ENCODE measurements around the gene ISM1.

The ISM1 gene

DNA sequence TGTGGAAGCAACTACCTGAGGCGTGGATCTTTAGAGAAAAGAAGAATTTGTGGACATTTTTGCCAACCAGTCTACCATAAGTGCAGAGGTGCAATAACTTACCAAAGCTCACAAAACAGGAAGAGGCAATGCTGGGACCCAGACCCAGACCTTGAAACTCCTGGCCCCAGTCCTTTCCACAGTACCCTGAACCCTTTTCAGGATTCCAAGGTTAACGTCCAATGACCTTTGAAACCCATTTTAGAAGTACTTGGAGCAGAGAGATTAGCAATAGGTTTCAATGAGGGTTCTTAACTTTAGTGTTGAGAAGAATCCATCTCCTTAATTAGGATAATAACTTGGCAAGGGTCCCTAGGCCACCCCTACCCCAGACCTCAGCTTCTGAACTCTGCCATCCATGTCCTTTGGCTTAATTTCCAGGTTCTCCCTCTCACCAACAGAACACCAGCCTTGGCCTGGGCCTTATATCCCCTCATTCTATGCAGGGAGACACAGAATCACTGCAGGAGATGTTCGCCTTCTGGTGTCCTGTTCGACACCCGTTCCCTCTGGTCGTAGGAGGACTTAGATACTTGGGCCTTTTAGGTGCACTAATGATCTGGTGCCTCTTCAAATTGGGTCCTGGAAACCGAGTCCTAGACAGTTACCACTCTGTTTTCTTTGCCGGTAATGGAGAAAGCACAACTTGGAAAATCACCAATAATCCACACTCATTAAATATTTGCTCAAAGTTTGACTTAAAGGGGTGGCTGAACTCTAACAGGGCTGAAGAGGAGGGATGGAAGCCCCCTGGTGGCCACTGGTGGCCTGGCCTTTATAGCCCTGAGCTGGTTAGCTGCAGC lies 40.6 kb downstream of the ISM1 start:
- POLR2A ChIA-PET: no interaction called here
- CTCF ChIA-PET: interaction anchor here (0.7 to 2.2 kb wide), 24 partner anchors 9 to 337 kb away, joined by 3 to 10 read pairs (median 4); no protein-coding TSS in a partner anchor
- DNase-seq (ENCODE audit: extremely low spot score): peak; percentile 52
- TF ChIP-seq, protein P1, sequence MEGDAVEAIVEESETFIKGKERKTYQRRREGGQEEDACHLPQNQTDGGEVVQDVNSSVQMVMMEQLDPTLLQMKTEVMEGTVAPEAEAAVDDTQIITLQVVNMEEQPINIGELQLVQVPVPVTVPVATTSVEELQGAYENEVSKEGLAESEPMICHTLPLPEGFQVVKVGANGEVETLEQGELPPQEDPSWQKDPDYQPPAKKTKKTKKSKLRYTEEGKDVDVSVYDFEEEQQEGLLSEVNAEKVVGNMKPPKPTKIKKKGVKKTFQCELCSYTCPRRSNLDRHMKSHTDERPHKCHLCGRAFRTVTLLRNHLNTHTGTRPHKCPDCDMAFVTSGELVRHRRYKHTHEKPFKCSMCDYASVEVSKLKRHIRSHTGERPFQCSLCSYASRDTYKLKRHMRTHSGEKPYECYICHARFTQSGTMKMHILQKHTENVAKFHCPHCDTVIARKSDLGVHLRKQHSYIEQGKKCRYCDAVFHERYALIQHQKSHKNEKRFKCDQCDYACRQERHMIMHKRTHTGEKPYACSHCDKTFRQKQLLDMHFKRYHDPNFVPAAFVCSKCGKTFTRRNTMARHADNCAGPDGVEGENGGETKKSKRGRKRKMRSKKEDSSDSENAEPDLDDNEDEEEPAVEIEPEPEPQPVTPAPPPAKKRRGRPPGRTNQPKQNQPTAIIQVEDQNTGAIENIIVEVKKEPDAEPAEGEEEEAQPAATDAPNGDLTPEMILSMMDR (IDR thresholded peaks at IDR 0.05; ENCODE audit: control extremely low read depth, extremely low read depth, low read depth, missing control alignments): peak; percentile 63

DNA sequence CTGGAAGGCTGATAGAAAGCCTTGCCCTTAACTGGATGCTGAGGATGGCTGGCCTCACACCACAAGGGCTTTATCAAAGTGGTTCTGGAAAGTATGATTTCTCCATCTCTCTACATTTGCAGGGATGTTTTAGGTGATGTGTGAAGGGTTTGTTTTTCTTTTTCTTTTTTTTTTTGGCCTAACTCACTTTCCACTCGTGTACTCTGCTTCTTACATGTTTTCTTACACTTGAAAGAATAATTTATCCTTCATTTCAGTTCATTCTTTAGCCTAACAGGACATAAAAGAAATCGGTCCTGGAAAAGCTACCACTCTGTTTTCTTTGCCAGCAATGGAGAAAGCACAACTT lies 41.2 kb downstream of the ISM1 start:
- CTCF ChIA-PET: interaction anchor here (0.7 to 2.2 kb wide), 14 partner anchors 8 to 338 kb away, joined by 3 to 9 read pairs (median 4); no protein-coding TSS in a partner anchor
- POLR2A ChIA-PET: no interaction called here
- TF ChIP-seq, protein P1 (IDR thresholded peaks at IDR 0.05; ENCODE audit: control extremely low read depth, extremely low read depth, low read depth, missing control alignments): no peak
- DNase-seq (ENCODE audit: extremely low spot score): no peak

DNA sequence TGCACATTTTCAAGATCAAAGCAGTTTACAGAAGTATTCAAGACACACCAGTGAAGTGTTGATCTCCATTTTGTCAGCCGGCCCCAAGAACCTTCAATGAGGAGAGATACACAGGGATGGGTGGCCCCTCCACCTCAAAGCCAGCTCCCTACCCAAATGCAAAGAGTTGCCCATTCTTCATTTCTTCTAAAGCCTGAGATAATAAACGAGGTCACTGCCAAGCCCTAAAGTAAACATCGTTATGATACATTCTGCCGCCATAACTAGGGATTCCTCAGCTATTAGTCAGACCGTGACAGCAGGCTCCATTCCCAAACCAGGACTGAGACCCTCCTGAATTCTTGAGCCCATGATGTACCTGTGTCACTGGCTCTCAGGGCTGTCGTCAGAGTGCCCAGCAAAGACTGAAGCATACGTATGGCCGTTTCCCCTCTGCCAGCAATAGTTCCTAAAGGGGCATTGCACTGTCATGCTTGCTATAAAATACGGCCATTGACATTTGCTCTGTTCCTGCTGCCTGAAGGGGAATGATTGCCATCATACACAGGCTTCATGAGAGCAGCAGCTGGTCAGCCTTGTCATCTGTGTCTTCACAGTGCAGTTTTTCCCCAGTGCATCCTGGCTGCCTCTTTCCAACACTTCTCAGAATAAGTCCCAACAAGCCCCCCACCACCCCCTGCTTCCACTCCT lies 41.7 kb downstream of the ISM1 start:
- POLR2A ChIA-PET: no interaction called here
- CTCF ChIA-PET: interaction anchor here (0.7 to 2.2 kb wide), 12 partner anchors 8 to 338 kb away, joined by 3 to 9 read pairs (median 4); no protein-coding TSS in a partner anchor
- no peak for DNase-seq (ENCODE audit: extremely low spot score)
- TF ChIP-seq, protein P1 (IDR thresholded peaks at IDR 0.05; ENCODE audit: control extremely low read depth, extremely low read depth, low read depth, missing control alignments): no peak

DNA sequence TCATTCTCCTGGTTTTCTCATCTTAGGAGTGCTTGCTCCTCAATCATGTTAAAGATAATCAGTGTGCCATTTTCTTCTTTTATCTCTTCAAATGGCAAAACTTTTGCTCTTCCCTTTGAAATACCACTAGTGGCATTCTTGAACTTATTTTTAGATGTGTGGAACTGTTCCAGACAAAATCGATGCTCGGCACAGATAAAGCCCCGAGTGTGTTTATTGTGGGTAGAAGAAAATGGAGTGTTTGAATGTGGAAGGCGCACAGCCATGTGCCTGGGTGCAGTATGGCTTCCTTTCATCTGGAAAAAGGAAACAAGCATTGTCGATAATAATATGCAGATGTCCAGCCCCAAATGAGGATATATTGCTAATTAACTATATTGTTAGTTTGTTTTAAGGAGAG lies 42.4 kb downstream of the ISM1 start:
- TF ChIP-seq, protein P1 (IDR thresholded peaks at IDR 0.05; ENCODE audit: control extremely low read depth, extremely low read depth, low read depth, missing control alignments): no peak
- CTCF ChIA-PET: interaction anchor here (1.3 to 1.6 kb wide), 2 partner anchors 15 to 20 kb away, joined by 3 to 6 read pairs; no protein-coding TSS in a partner anchor
- POLR2A ChIA-PET: no interaction called here
- no peak for DNase-seq (ENCODE audit: extremely low spot score)

DNA sequence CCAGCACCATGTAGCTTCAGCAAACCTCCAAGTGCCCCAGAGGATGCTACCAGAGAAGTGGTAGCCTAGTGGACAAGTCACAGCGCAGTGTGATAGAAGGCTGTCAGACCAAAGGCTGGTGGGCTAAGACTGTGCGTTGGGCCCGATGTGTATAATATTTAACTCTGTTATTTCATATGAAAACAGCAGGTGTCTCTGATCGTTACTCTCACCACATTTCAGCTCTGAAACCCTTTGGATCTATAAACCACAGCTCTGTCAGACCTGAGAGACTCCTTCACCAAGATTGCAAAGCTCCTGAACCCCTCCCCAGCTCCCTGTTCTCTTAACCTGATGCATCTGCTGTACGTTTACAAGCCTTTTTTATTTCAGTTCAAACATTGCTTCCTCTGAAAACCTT lies 43.8 kb downstream of the ISM1 start:
- DNase-seq (ENCODE audit: extremely low spot score): no peak
- ChIA-PET POLR2A (no interaction called here), CTCF (interaction anchor here (1.0 to 1.6 kb wide), 5 partner anchors 14 to 264 kb away, joined by 3 to 6 read pairs (median 3); no protein-coding TSS in a partner anchor)
- TF ChIP-seq, protein P1 (IDR thresholded peaks at IDR 0.05; ENCODE audit: control extremely low read depth, extremely low read depth, low read depth, missing control alignments): no peak

DNA sequence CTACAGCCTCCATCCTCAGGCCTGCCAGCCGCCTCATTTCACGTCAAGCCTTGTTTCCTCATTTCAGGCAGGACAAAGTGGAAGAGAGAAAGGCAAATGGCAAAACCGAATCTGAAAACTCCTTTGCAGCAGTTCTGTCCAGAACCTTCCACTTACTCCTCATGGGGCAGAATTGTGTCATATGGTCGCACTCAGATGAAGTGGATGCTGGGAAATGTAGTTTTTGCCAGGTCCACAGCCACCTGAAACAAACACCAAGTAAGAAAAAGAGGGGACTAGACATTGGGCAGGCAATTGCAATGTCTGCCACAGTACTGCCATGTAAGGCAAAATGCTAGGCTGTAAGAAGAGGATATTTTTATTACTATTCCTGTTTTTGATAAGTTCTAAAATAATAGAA lies 44.9 kb downstream of the ISM1 start:
- no peak for DNase-seq (ENCODE audit: extremely low spot score)
- CTCF ChIA-PET: no interaction called here
- TF ChIP-seq, protein P1 (IDR thresholded peaks at IDR 0.05; ENCODE audit: control extremely low read depth, extremely low read depth, low read depth, missing control alignments): no peak

More for the DNA sequence above, 44.9 kb downstream of the ISM1 start:
- POLR2A ChIA-PET: no interaction called here
